Activated gamma-delta T cell treated with Interleukin-2 at 50 U/mL for 16 hours (primary cell): ENCODE data around the gene MICAL2.

Source experiments
- DNase-seq: peaks from one replicate; pipeline ENCODE4 v3.0.0-alpha.2; 2020

MICAL2 gene

DNA sequence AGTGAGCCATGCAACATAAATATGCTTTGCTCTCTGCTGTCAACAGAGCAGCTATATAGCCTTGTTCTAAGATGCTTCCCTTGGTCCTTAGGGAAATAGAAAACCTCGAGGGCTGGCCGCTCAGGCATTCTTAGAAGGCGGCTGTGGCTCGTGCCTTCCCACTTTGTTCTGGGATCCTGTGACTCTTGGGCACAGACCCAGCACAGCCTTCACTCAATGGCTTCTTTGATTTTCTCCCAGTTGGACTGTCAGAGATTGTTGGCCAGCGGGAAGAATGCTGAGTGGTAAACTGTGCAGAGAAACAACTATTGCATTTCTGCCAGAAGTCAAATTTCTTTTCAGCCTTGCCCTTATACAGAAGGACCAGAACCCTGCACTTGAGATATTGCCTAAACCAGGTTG lies 9.5 kb upstream of the MICAL2 start:
- no peak for DNase-seq

DNA sequence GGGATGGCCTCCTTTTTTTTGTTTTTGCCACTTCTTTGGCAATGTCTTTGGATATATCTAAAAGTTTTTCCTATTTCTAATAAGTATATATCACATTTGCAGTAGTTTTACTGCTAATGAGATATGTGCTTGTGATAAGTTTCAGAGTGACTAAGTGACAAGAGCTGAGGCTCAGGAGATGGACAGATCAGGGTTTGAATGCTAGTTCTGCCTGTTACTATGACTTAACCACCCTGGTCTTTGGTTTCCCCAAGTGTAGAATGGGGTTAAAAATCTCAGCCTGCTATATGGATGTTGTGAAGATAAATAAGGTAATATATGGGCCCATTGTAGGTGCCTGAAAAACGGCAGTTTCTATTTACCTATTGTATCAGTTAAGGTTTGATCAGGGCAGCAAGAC lies 9.1 kb upstream of the MICAL2 start:
- no peak for DNase-seq

DNA sequence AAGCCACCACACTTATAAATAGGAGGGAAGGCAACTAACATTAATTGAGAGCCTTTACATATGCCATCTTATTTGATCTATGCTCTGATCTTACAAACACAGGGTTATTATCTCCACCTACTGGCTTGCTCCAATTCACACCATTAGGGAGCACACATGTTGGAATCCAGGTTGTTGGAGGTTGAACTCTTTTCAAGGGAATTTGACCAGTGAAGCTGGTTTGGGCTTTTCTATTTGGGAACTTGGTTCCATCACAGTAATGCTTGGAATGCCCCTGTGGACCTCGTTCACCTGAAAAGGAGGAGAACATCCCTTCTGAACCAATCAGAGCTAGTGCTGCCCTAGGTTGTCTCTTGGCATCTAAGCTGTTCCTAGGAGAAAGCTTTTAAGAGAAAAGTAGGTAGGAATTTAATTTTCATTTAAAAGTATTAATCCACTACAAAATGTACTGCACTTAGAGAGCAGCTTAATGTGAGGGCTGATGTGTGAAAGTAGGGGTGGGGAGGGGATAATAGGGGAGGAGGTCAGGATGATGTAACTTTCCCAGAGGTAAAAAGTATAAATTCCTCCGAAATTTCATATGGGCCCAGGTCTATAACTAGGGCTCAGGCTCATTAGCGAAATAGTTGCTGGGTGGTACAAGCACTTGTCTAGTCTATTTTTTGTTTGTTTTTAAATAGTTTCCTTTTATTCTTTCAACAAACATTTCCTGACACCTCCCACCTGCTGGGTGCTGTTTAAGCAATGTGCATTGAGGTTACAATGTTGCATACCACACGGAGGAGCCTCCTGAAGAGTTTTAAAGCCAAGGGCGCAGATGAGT lies 7.6 kb upstream of the MICAL2 start:
- no peak for DNase-seq

DNA sequence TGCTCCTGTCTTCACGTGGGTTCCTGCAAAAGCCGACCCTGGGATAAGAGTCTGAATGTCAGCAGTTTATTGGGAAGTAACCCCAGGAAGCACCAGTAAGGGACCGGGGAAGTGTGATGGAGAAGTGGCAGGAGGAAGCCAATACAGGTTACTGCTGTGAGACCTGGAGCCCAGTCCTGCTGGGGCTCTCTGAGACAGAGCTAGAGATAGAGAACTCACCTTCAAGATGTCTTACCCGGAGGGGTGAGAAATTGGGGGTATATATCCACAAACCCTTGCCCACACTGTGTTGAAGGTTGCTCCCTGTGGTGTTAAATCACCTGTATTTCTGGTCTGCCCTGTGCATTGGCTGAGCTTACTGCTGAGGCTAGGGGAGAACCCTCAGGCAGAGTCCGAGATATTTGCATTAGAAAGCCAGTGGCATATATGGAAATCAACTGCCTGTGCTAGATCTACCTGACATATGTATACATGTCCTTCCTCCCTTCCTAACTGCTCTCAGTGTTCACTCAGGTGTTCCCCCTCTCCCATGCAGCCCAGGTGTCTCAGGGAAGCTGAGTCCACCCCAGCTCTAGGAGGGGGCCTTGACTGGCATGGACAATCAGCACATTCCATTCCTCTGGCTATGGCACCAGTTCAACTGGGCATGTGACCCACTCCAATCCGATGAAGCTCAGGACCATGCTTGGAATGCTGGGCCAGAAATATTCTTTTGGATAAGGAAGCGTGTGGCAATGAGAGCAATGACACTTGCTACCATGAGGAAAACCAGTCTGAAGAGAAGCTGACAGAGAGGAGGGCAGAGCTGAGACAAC lies 6.8 kb upstream of the MICAL2 start:
- no peak for DNase-seq

DNA sequence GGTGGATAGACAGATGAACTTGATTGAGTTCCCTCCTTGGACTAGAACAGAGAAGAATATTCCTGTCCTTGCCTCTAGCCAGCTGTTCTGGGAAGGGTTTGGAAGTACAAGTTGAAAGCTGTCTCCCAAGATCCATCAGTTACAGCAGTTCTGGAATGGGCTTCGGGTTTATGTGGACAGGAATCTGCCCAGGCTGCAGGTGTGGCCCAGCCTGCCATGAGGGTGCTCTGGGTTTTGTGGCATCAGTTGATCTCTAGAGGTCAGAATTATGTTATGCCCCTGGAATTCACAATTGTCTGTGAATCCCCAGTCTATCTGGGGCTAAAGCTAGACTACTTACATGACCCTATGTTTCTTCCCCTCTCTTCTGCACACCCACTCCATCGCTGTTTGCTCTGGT lies 4.9 kb upstream of the MICAL2 start:
- no peak for DNase-seq

DNA sequence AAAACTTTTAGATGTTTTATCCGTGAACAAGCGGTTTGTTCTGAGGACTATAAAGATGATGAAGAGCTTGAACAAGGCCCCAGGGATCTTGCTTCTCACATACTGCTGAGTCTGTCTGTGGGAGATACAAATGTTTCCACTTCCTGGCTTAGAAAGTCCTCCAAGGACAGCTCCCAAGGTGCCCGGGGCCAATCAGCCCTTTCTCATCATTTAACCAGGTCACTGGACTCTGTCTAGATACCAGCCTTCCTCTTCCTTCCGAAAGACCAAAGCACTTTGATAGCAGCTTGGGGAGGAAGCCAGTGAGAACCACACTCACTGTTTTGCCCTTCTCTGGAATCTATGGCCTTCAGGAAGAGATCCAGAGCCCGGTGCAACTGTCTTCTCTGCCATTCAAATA lies 4.3 kb upstream of the MICAL2 start:
- DNase-seq: no peak

DNA sequence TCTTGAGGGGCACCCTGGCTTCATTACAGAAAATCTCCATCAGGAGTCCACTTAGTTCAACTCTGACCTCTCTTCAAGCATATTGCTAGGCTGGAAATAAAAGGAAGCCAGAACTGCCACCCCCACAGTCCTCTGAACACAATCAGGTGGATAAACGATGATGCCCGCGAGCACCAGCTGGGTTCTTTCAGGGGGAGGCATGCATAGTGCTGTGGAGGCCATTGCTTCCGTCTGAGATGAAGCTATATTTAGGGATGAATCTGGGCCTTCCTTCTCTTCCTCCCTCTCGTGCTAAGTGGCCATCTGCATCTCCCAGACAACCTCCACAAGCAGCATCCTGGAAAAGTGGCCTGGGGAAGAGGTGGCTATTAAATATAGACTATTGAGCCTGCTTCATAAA lies 3.9 kb upstream of the MICAL2 start:
- DNase-seq: no peak

DNA sequence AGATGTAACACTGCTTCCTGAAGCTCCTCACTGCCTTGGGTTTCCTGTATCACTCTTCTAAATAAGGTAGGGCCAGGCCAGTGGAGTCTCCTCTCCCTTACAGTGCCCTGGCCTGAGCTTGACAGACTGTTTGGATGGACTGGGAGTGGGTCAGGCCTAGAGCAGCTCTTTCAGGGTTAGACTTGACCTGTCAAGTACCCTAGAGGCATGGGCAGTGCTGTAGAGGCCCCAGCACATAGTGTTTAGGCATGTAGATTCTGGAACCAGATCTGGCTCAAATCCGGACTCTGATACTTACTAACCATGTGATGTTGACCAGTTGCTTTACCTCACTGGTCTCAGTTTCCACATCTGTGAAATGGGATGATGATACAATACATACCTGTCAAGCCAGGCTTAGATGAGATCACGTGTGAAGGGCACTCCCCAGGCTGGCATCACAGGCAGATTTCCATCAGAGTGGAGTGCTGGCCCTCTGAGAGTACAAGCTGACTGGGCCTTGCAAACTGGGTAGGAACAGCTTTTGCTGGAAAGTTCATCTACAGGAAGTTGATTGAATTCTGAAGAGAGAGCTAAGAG lies 1.4 kb upstream of the MICAL2 start:
- no peak for DNase-seq

DNA sequence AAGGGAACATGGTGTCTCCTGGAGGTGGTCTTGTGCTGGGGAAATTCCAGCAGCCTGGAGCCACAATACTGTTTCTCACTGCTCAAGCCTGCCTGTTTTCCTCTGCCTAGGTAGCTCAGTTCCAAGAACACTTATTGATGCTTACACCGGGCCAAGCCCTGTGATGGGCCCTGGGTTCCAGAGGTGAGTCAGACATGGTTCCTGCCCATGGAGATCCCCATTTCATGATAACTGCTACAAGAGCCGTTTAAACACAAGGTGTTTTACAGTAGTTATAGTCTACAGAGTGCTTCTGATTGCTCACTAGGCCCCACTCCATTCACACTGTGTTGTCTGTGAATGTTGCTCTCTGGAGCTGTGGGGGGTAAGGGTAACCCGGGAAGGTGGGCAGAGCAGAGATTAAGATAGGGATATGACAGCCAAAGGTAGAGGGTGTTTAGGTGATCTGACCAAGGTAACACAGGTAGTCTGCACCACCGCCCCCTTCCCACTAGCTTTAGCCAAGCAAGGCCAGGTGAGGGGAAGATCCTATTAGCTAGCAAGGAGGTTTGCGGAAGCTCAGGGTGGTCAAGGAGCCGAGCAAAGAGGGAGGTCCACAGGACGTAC lies 696 bp upstream of the MICAL2 start:
- no peak for DNase-seq

DNA sequence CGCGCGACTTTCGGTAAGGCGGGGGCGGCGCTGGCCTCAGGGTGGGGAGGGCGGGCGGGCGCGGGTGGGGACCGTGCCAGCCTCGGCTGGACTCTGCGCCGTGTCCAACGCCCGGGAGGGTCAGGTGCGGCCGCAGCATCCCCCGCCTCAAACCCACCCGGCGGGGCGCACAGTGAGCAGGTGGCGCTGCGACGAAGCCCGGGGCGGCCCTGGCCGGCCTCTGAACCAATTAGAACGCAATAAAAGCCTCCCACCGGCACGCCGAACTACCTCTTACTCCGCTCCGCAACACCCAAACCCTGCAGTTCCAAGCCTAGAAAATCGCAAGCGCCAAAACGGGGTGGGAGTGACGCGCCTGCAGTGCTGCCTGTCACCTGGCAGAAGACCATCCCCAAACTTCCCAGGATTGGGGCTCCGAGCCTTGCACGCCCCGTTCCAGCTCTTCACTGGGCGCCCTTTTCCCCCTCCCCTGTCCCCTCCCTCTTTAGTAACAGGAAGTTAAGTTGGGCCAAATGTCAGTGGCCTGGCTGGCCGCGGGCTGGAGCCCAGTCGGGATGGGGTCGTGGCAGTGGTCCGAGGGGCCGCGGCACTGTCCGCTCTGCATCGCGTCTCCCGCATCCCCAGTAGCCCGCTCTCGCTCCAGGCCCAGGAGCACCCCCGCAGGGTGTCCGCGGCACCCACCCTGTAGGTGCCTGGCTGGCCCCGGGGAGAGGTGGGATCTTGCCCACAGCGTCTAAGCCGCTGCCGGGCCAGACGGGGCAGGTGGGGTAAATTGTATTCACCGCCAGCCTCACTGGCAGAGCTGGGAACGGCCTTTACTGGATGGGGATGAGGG lies 541 bp downstream of the MICAL2 start:
- DNase-seq: peak; percentile 16

DNA sequence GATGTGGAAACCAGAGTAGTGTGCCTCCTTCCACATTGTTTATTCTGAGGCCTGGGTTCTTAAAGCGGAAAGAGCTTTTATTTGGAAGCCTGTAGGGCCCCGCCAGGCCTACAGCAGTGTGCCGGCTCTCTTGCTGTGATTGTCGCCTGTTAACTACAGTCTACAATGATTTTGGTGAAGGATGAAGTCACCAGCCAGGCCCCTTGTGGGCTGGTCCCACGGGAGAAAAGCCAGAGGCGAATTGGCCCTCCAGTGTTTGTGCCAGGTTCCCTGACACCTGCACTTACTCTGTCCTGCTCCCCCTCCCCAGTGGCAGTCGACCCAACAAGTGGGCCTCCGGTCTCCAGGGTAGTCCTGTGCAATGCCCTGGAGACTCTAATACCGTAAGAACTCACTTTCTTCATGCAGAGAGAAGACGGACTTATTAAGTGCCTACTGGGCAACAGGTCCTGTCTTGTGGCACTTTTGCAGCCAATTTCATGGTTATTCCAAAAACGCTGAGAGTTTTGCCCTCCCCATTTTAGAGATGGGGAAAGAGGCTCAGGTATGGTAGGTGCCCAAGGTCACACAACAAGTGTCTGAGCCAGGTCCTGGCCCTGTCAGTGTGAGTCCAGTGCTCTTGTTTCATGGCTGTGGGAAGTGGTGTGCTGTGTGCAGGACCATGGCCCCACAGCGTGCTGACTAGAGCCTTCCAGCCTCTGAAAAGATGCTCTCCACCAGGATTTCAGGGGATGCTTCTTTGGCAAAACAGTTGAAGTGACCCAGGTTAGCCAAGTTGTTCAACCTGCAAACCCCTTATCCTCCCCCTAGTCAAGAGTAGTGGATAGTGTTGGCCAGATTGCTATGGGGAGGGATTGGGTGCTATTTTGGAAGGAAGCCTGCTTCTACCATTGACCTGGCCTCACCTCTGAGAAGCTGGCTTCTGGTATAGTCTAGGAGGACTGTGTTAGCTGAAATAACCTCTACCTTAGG lies 1.4 kb downstream of the MICAL2 start:
- DNase-seq: no peak

DNA sequence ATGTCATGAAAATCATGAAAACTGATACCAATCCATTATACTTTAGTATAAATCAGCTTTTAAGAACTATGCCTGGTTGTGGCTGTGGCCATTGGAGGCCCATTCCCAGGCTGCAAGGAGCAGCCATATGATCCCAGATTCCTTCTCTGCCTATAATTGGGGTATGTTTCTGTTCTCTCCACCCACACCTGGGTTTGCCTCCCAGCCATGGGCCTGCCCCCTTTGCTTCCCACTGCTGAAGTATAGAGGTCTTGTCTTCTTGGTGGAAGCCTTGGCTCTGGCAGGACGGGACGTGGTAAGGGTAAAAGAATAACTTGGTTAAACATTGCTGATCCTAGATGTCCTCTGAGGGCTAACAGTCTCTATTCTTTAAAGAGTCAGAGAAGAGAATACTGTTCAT lies 2.4 kb downstream of the MICAL2 start:
- DNase-seq: no peak

DNA sequence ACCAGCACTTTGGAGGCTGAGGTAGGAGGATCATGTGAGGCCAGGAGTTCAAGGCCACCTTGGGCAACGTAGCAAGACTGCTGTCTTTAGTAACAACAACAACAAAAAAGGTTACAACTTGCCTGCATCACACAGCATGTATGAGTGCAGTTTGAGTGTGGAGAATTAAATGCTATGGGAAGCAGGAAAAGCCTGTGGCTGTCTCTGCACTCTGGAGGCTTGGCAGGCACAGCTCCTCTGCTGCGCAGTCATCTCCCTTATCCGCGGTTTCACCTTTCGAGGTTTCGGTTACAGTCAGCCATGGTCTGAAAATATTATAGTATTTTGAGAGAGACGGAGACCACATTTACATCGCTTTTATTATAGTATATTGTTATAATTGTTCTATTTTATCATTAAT lies 2.9 kb downstream of the MICAL2 start:
- DNase-seq: no peak

DNA sequence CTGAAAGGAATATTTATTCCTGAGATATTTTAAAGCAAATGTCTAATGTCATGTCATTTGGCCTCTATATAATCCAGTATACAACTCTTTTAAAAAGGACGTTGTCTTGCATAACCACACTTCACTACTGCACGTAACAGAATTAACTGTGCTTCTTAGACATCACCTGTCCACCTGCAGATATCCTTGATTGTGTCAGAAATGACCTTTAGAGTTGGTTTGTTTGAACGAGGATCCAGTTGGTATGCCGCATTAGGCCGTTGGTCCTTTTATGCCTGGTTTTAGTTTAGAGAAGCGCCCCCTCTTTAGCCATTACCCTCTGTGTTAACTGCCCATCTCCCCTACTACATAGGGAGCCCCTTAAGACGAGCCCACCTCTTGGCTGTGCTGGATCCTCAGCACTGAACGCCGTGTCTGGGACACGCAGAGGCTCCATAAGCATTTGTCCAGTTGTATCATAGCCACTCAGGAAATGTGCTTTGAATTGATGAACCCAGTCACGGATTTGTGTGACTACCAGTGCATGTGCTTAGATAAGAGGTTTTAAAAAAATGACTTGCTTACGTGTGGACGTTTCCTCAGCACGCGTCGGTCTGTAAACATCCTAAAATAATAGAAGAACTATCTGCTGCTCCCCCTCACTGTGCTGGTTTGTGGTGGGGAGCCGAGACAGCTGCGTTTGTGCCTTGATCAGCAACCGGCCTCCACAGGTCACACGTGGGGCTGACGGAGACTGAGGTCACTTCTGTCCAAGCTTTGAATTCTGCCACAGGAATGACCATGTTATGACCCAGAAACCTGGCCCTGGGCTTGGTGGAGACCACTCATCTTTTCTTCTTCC lies 4.0 kb downstream of the MICAL2 start:
- DNase-seq: no peak

DNA sequence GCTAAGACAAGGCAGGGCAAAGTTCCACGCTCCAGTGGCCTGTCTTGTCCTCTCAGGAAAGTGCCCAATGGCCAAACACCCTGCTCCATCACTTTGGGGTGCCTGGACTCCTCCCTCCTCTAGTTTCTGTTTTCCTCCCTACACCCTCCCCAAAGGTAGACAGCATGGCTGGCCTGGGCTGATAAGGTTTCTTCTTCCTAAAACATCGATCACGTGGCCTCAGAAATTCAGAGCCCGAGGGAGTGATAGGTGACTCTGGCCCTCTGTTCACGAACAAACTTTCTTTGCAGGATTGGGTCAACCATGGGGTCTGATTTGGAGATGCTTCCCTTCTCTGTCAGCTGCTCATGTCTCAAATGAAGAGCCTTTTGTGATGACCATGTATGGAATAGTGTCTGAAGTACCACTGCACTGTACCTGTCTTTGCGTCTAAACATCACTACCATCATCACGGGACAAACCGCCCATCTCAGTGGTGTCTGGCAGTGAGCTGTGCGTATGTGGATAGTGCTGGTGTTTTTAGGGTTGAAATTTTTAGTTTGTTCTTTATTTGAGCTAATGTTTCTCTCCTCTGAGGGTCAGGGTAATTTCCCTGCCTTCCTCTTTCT lies 6.1 kb downstream of the MICAL2 start:
- no peak for DNase-seq

DNA sequence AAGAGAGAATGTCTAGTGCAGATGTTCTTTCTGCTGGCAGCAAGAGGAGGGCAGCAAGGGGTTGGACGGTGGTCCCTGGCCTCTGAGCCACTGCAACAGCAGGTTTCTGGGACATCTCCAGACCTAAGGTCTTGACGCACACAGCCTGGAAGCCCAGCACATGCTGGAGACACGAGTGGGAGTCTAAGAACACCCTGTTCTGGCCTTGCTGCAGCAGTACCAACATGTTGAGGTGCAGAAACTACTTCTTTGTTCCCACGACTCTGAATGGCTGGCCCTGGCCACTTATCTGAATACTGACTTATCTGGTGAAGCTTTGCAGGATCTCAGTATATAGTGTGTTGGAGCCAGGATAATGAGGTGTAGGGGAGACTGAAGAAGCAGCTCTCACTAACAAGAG lies 6.8 kb downstream of the MICAL2 start:
- no peak for DNase-seq

DNA sequence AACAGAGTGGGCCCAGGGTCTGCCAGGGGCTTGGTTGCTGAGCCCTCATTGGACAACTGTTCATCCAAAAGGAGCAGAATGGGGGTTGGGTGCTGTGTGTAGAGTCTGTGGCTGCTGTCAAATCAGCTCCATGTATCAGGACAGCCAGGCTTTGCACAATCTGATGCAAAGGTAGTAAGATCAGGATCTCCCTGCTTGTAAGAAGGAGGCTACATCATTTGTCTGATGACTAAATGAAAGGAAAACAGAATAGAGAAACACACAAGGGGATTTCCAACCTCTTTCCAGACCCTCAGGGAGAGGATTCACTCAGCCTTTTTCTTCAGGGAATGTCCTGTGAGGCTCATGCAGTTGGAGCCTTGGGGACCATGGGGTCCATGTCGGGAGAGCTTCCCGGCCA lies 7.2 kb downstream of the MICAL2 start:
- DNase-seq: no peak

DNA sequence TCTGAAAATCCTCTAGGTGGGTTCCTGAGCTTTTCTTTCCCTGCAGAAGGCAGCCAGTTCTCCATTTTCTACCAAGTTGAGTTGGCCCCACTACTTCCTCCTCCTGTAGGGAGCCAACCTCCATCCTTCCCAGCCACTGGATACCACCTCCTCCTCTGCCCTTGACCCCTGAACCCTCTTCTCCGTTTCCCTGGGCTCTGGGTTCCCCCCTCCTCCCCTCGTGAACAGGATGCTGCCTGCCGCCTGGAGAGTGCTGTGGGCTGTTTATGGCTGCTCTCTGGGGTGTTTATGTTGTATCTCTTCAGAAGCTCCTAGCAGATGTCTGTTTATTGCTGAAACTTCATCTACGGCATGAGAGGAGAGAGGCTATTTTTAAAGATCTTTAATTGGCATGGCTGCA lies 8.6 kb downstream of the MICAL2 start:
- DNase-seq: no peak

DNA sequence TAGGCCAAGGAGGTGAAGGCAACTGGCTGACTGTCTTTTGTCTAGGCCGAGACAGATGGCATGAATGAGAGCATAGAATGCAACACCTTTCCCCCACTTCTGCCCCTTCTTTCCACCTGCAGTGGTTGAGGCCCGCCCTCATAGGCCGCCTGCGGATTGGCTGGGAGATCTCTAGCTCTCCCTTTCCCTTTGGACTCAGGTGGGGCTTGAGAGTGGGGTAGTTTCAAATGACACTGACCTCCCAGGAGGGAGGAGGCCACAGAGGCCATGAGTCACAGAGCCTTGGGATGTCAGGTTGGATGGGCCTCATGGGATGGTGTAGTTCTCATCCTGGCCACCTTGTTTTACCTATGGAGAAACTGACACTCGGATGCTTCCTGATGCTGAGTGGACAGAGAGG lies 9.1 kb downstream of the MICAL2 start:
- DNase-seq: no peak
